ENCODE data around the gene SRCAP. TPM values are rescaled to one million over a fixed set of nuclear protein-coding genes. Genes with fewer than 3 reads are reported as not detected.

Gene SRCAP
- total RNA-seq, 2 experiments from 2014 or later = 89.4 to 92.2 TPM

- Mint-ChIP-seq H3K27me3 (no peaks in the 10 kb centered on the region), H3K4me1 (peaks cover 20% of the 10 kb centered on the region), H3K4me3 (peak overlapping the region; percentile 94), H3K36me3 (peaks cover 25% of the 10 kb centered on the region), H3K9me3 (no peaks in the 10 kb centered on the region), H3K27ac (peak overlapping the region; percentile 95)
- DNase-seq (no peak), ATAC-seq (ENCODE audit: low read depth) (peak; percentile 28)
- POLR2A ChIA-PET = interaction anchor here (0.6 to 2.4 kb wide), 19 partner anchors 10 to 563 kb away, joined by 3 to 15 read pairs (median 4); partner anchors contain the start of genes CFAP119, FBRS, RNF40 and SRCAP
Observed at GRCh38 chr16:30748634-30749445, 49.9 kb downstream of the SRCAP start.

- ATAC-seq (ENCODE audit: low read depth) (no peak), DNase-seq (no peak)
- H3K4me1 Mint-ChIP-seq = peaks cover 20% of the 10 kb centered on the region
- POLR2A ChIA-PET = interaction anchor here (1.6 kb wide), 1 partner anchor 64 kb away, joined by 5 read pairs; no protein-coding TSS in a partner anchor
- no peaks in the 10 kb centered on the region for H3K27me3 Mint-ChIP-seq
- no peak overlapping the region for H3K4me3 Mint-ChIP-seq
- H3K9me3 Mint-ChIP-seq = no peaks in the 10 kb centered on the region
- H3K36me3 Mint-ChIP-seq = peaks cover 24% of the 10 kb centered on the region
- H3K27ac Mint-ChIP-seq = peak overlapping the region; percentile 65
Observed at GRCh38 chr16:30750201-30750600, 51.2 kb downstream of the SRCAP start.

GRCh38 chr16:30750876-30751465 lies 52.0 kb downstream of the SRCAP start:
- peaks cover 20% of the 10 kb centered on the region for H3K4me1 Mint-ChIP-seq
- ATAC-seq (ENCODE audit: low read depth) (no peak), DNase-seq (no peak)
- H3K36me3 Mint-ChIP-seq = peaks cover 23% of the 10 kb centered on the region
- H3K27ac Mint-ChIP-seq = peak overlapping the region; percentile 18
- POLR2A ChIA-PET = interaction anchor here (1.6 kb wide), 1 partner anchor 63 kb away, joined by 5 read pairs; no protein-coding TSS in a partner anchor
- no peak overlapping the region for H3K4me3 Mint-ChIP-seq
- H3K27me3 Mint-ChIP-seq = no peaks in the 10 kb centered on the region
- H3K9me3 Mint-ChIP-seq = no peaks in the 10 kb centered on the region

GRCh38 chr16:30753596-30753995 lies 54.6 kb downstream of the SRCAP start:
- no peaks in the 10 kb centered on the region for H3K27me3 Mint-ChIP-seq
- H3K4me3 Mint-ChIP-seq = no peak overlapping the region
- H3K36me3 Mint-ChIP-seq = peaks cover 17% of the 10 kb centered on the region

GRCh38 chr16:30755955-30756780 lies 57.2 kb downstream of the SRCAP start:
- H3K27ac Mint-ChIP-seq = no peak overlapping the region
- no peaks in the 10 kb centered on the region for H3K27me3 Mint-ChIP-seq
- H3K4me3 Mint-ChIP-seq = no peak overlapping the region
- no peaks in the 10 kb centered on the region for H3K9me3 Mint-ChIP-seq
- DNase-seq (no peak), ATAC-seq (ENCODE audit: low read depth) (no peak)
- H3K4me1 Mint-ChIP-seq = peaks cover 9% of the 10 kb centered on the region
- POLR2A ChIA-PET = no interaction called here
- H3K36me3 Mint-ChIP-seq = peaks cover 11% of the 10 kb centered on the region

More at GRCh38 chr16:30753596-30753995, 54.6 kb downstream of the SRCAP start:
- DNase-seq (no peak), ATAC-seq (ENCODE audit: low read depth) (no peak)
- POLR2A ChIA-PET = no interaction called here
- H3K27ac Mint-ChIP-seq = no peak overlapping the region
- H3K9me3 Mint-ChIP-seq = no peaks in the 10 kb centered on the region
- H3K4me1 Mint-ChIP-seq = peaks cover 12% of the 10 kb centered on the region

GRCh38 chr16:30756781-30757100 lies 57.8 kb downstream of the SRCAP start:
- Mint-ChIP-seq H3K36me3 (peaks cover 7% of the 10 kb centered on the region), H3K9me3 (no peaks in the 10 kb centered on the region), H3K4me1 (peaks cover 10% of the 10 kb centered on the region), H3K4me3 (no peak overlapping the region), H3K27me3 (no peaks in the 10 kb centered on the region), H3K27ac (no peak overlapping the region)
- no peak for DNase-seq
- ATAC-seq (ENCODE audit: low read depth) = no peak
- POLR2A ChIA-PET = no interaction called here

- POLR2A ChIA-PET = interaction anchor here (0.6 kb wide), 1 partner anchor 47 kb away, joined by 3 read pairs; no protein-coding TSS in a partner anchor
- H3K4me1 Mint-ChIP-seq = peaks cover 10% of the 10 kb centered on the region
- no peak for DNase-seq
- peaks cover 7% of the 10 kb centered on the region for H3K36me3 Mint-ChIP-seq
- H3K4me3 Mint-ChIP-seq = no peak overlapping the region
- no peak for ATAC-seq (ENCODE audit: low read depth)
- H3K9me3 Mint-ChIP-seq = no peaks in the 10 kb centered on the region
- no peaks in the 10 kb centered on the region for H3K27me3 Mint-ChIP-seq
- no peak overlapping the region for H3K27ac Mint-ChIP-seq
Observed at GRCh38 chr16:30757316-30757715, 58.3 kb downstream of the SRCAP start.

- Mint-ChIP-seq H3K36me3 (peaks cover 7% of the 10 kb centered on the region), H3K27me3 (no peaks in the 10 kb centered on the region), H3K4me3 (no peak overlapping the region), H3K27ac (peak overlapping the region; percentile 16), H3K4me1 (peaks cover 18% of the 10 kb centered on the region), H3K9me3 (no peaks in the 10 kb centered on the region)
- no peak for ATAC-seq (ENCODE audit: low read depth)
- no peak for DNase-seq
- POLR2A ChIA-PET = interaction anchor here (1.0 to 2.7 kb wide), 2 partner anchors 12 to 46 kb away, joined by 3 to 12 read pairs; partner anchors contain the start of gene PHKG2
Observed at GRCh38 chr16:30758988-30759491, 60.1 kb downstream of the SRCAP start.

- Mint-ChIP-seq H3K4me1 (peaks cover 18% of the 10 kb centered on the region), H3K27ac (peak overlapping the region; percentile 17), H3K27me3 (no peaks in the 10 kb centered on the region), H3K4me3 (no peak overlapping the region), H3K36me3 (peaks cover 4% of the 10 kb centered on the region), H3K9me3 (no peaks in the 10 kb centered on the region)
- DNase-seq (no peak), ATAC-seq (ENCODE audit: low read depth) (no peak)
- POLR2A ChIA-PET = interaction anchor here (0.5 to 2.7 kb wide), 3 partner anchors 13 to 321 kb away, joined by 3 to 12 read pairs (median 3); partner anchors contain the start of gene PHKG2
Observed at GRCh38 chr16:30760001-30760559, 61.1 kb downstream of the SRCAP start.

- Mint-ChIP-seq H3K4me3 (peak overlapping the region; percentile 95), H3K36me3 (peaks cover 6% of the 10 kb centered on the region), H3K9me3 (no peaks in the 10 kb centered on the region), H3K4me1 (peaks cover 18% of the 10 kb centered on the region), H3K27ac (peak overlapping the region; percentile 64), H3K27me3 (no peaks in the 10 kb centered on the region)
- POLR2A ChIA-PET = interaction anchor here (2.7 kb wide), 1 partner anchor 13 kb away, joined by 12 read pairs; the partner anchor contains the start of gene PHKG2
- no peak for DNase-seq
- ATAC-seq (ENCODE audit: low read depth) = no peak
Observed at GRCh38 chr16:30760577-30761426, 61.8 kb downstream of the SRCAP start.

- Mint-ChIP-seq H3K9me3 (no peaks in the 10 kb centered on the region), H3K4me1 (peaks cover 18% of the 10 kb centered on the region), H3K36me3 (peaks cover 6% of the 10 kb centered on the region), H3K27me3 (no peaks in the 10 kb centered on the region), H3K27ac (peak overlapping the region; percentile 88), H3K4me3 (peak overlapping the region; percentile 95)
- ATAC-seq (ENCODE audit: low read depth) (peak; percentile 40), DNase-seq (peak; percentile 60)
- POLR2A ChIA-PET = interaction anchor here (2.7 kb wide), 1 partner anchor 14 kb away, joined by 12 read pairs; the partner anchor contains the start of gene PHKG2
Observed at GRCh38 chr16:30761427-30761927, 62.5 kb downstream of the SRCAP start.
